ENCODE measurements around the gene TFF1.
A peak's percentile ranks its signal among the peaks of the same experiment; 100 is the strongest.
"Not testable (repeated sequence)": the region's sequence is repeated elsewhere in the genome, so short reads cannot be mapped to it uniquely, and the experiment has no call there.

The TFF1 gene

GRCh38 chr21:42411197-42411869 lies 45.0 kb upstream of the TFF1 start:
- Histone ChIP-seq H3K27ac (no peak overlapping the region), H4K20me1 (peaks cover 0 to 16% (median 0%) of the 10 kb centered on the region in 11 experiments; a peak in 2 of 22 replicates), H3K36me3 (no peaks in the 10 kb centered on the region), H3K9ac (no peak overlapping the region), H3K9me3 (replicated peaks in 1 of 11) (no peaks in the 10 kb centered on the region; a peak in 1 of 22 replicates), H3K27me3 (peaks cover 0 to 17% (median 8%) of the 10 kb centered on the region in 11 experiments; a peak in 10 of 22 replicates), H3K4me2 (peak overlapping the region in 9 of 11 experiments; percentile 37 to 69 (median 55); a peak in 12 of 22 replicates), H3K4me1 (peaks cover 28 to 46% (median 43%) of the 10 kb centered on the region in 10 experiments), H3K4me3 (no peak overlapping the region)
- no peak for TF ChIP-seq Cebpa-rat (IDR thresholded peaks at IDR 0.05)

- Histone ChIP-seq H3K27ac (no peak overlapping the region), H3K9me3 (replicated peaks in 1 of 11) (no peaks in the 10 kb centered on the region; a peak in 1 of 22 replicates), H3K4me1 (peaks cover 16 to 49% (median 44%) of the 10 kb centered on the region in 10 experiments), H3K4me3 (no peak overlapping the region), H3K36me3 (no peaks in the 10 kb centered on the region), H3K9ac (no peak overlapping the region), H3K4me2 (no peak overlapping the region), H3K27me3 (peaks cover 0 to 17% (median 8%) of the 10 kb centered on the region in 11 experiments; a peak in 10 of 22 replicates), H4K20me1 (peaks cover 0 to 16% (median 0%) of the 10 kb centered on the region in 11 experiments; a peak in 2 of 22 replicates)
- no peak for TF ChIP-seq Cebpa-rat (IDR thresholded peaks at IDR 0.05)
Observed at GRCh38 chr21:42409366-42409765, 43.0 kb upstream of the TFF1 start.

GRCh38 chr21:42408718-42409117 lies 42.4 kb upstream of the TFF1 start:
- H3K9ac ChIP-seq; H3K27ac ChIP-seq; H3K36me3 ChIP-seq; H3K4me3 ChIP-seq; H3K9me3 ChIP-seq (replicated peaks in 1 of 11): not testable (repeated sequence)
- Histone ChIP-seq H3K4me2 (0 out of 22 replicates have a peak overlapping the region, but pooled peaks of 1 of the 11 experiments have one; percentile 22), H3K27me3 (peaks cover 0 to 17% (median 8%) of the 10 kb centered on the region in 11 experiments; a peak in 10 of 22 replicates), H4K20me1 (peaks cover 0 to 16% (median 0%) of the 10 kb centered on the region in 11 experiments; a peak in 2 of 22 replicates), H3K4me1 (peaks cover 16 to 56% (median 50%) of the 10 kb centered on the region in 10 experiments)

- no peak for TF ChIP-seq Cebpa-rat (IDR thresholded peaks at IDR 0.05)
- H3K4me1 ChIP-seq, result peaks cover 16 to 57% (median 52%) of the 10 kb centered on the region in 10 experiments
- no peak overlapping the region for H3K27ac ChIP-seq
- H3K27me3 ChIP-seq, result peaks cover 0 to 9% (median 5%) of the 10 kb centered on the region in 11 experiments; a peak in 9 of 22 replicates
- peaks cover 0 to 5% (median under 1%) of the 10 kb centered on the region in 11 experiments; a peak in 11 of 22 replicates for H3K9me3 ChIP-seq (replicated peaks in 1 of 11)
- H3K9ac ChIP-seq, result no peak overlapping the region
- H4K20me1 ChIP-seq, result peaks cover 0 to 9% (median 0%) of the 10 kb centered on the region in 11 experiments; a peak in 1 of 22 replicates
- H3K4me2 ChIP-seq, result peak overlapping the region in 9 of 11 experiments; percentile 19 to 80 (median 41); a peak in 13 of 22 replicates
- no peak overlapping the region for H3K4me3 ChIP-seq
- H3K36me3 ChIP-seq, result no peaks in the 10 kb centered on the region
Observed at GRCh38 chr21:42407476-42407875, 41.1 kb upstream of the TFF1 start.

- Histone ChIP-seq H3K4me3 (no peak overlapping the region), H3K36me3 (no peaks in the 10 kb centered on the region), H4K20me1 (peaks cover 0 to 3% (median 0%) of the 10 kb centered on the region in 11 experiments; a peak in 1 of 22 replicates), H3K27me3 (peaks cover 0 to 3% (median 0%) of the 10 kb centered on the region in 11 experiments; a peak in 5 of 22 replicates), H3K9ac (no peak overlapping the region), H3K9me3 (replicated peaks in 1 of 11) (peaks cover 4 to 11% (median 7%) of the 10 kb centered on the region in 11 experiments; a peak in 19 of 22 replicates), H3K27ac (no peak overlapping the region), H3K4me2 (peak overlapping the region; percentile 16 to 80 (median 36); a peak in 21 of 22 replicates), H3K4me1 (peaks cover 16 to 51% (median 46%) of the 10 kb centered on the region in 10 experiments)
- TF ChIP-seq Cebpa-rat (IDR thresholded peaks at IDR 0.05), result no peak
Observed at GRCh38 chr21:42406866-42407265, 40.5 kb upstream of the TFF1 start.

- H4K20me1 ChIP-seq, result no peaks in the 10 kb centered on the region
- no peaks in the 10 kb centered on the region for H3K36me3 ChIP-seq
- H3K9ac ChIP-seq, result no peak overlapping the region
- H3K27me3 ChIP-seq, result no peaks in the 10 kb centered on the region
- no peak overlapping the region for H3K4me3 ChIP-seq
- H3K4me2 ChIP-seq, result peak overlapping the region; percentile 16 to 80 (median 36); a peak in 21 of 22 replicates
- H3K9me3 ChIP-seq (replicated peaks in 1 of 11), result peaks cover 10 to 18% (median 13%) of the 10 kb centered on the region in 11 experiments; a peak in 21 of 22 replicates
- peaks cover 16 to 48% (median 41%) of the 10 kb centered on the region in 10 experiments for H3K4me1 ChIP-seq
- H3K27ac ChIP-seq, result peak overlapping the region in 3 of 11 experiments; percentile 12 to 30 (median 26); a peak in 3 of 22 replicates
- no peak for TF ChIP-seq Cebpa-rat (IDR thresholded peaks at IDR 0.05)
Observed at GRCh38 chr21:42406201-42406621, 39.9 kb upstream of the TFF1 start.

GRCh38 chr21:42405064-42406013 lies 39.0 kb upstream of the TFF1 start:
- Histone ChIP-seq H3K27me3 (no peaks in the 10 kb centered on the region), H4K20me1 (no peaks in the 10 kb centered on the region), H3K36me3 (no peaks in the 10 kb centered on the region), H3K4me2 (peak overlapping the region in 8 of 11 experiments; percentile 45 to 80 (median 62); a peak in 13 of 22 replicates), H3K4me1 (peaks cover 16 to 48% (median 41%) of the 10 kb centered on the region in 10 experiments), H3K27ac (no peak overlapping the region), H3K4me3 (no peak overlapping the region), H3K9ac (no peak overlapping the region), H3K9me3 (replicated peaks in 1 of 11) (peaks cover 12 to 19% (median 15%) of the 10 kb centered on the region in 11 experiments; a peak in 21 of 22 replicates)
- TF ChIP-seq Cebpa-rat (IDR thresholded peaks at IDR 0.05), result no peak

GRCh38 chr21:42404539-42404938 lies 38.2 kb upstream of the TFF1 start:
- Histone ChIP-seq H3K4me2 (peak overlapping the region in 8 of 11 experiments; percentile 45 to 80 (median 62); a peak in 14 of 22 replicates), H3K4me3 (no peak overlapping the region), H3K9ac (no peak overlapping the region), H3K4me1 (peaks cover 16 to 51% (median 42%) of the 10 kb centered on the region in 10 experiments), H3K9me3 (replicated peaks in 1 of 11) (peaks cover 12 to 19% (median 15%) of the 10 kb centered on the region in 11 experiments; a peak in 21 of 22 replicates), H3K27ac (no peak overlapping the region), H4K20me1 (no peaks in the 10 kb centered on the region), H3K36me3 (no peaks in the 10 kb centered on the region), H3K27me3 (no peaks in the 10 kb centered on the region)
- no peak for TF ChIP-seq Cebpa-rat (IDR thresholded peaks at IDR 0.05)
